A549 (cell line): ENCODE measurements around the gene SGTA.

ENCODE experiments used
- CEBPB ChIP-seq, 2 experiments: fragments of >200 bp in 1 of 2; sonication (Bioruptor Twin) in 1 of 2; formaldehyde crosslinking in 1 of 2; IDR thresholded peaks; 2 replicates each; pipeline ENCODE4 v1.6.1; 2012 to 2016
- ELK1 ChIP-seq: fragments of 150-350 bp; IDR thresholded peaks from 2 replicates; pipeline ENCODE4 v1.6.1; 2014; ENCODE audit warnings: low read depth, mild to moderate bottlenecking, low read length
- EP300 ChIP-seq, 2 experiments: fragments of >200 bp; sonication (Bioruptor Twin); formaldehyde crosslinking; IDR thresholded peaks; 2 replicates in 1 of 2; 3 replicates in 1 of 2; pipeline ENCODE4 v1.6.1; 2016 to 2017
- HOXA7 ChIP-seq: fragments of 250-450 bp; sonication (Bioruptor Pico); IDR thresholded peaks from 2 replicates; pipeline ENCODE4 v1.5.0; 2020; ENCODE audit warnings: mild to moderate bottlenecking, moderate library complexity
- MYC ChIP-seq: IDR thresholded peaks from 2 replicates; pipeline ENCODE4 v1.6.1; 2012; ENCODE audit warnings: mild to moderate bottlenecking, inconsistent platforms, low read length, improper control_type of control experiment, borderline replicate concordance
- POLR2A ChIP-seq: IDR thresholded peaks from 2 replicates; pipeline ENCODE4 v1.6.1; 2012; ENCODE audit warnings: mild to moderate bottlenecking, low read length
- POLR2AphosphoS2 ChIP-seq: conservative IDR thresholded peaks from 2 replicates; pipeline ENCODE4 v1.6.1; 2012; ENCODE audit warnings: low read length, improper control_type of control experiment, inconsistent platforms
- RAD21 ChIP-seq, 2 experiments: fragments of >200 bp in 1 of 2; sonication (Bioruptor Twin) in 1 of 2; formaldehyde crosslinking in 1 of 2; IDR thresholded peaks in 1 of 2; conservative IDR thresholded peaks in 1 of 2; 2 replicates in 1 of 2; 3 replicates in 1 of 2; pipeline ENCODE4 v1.6.1; 2012 to 2018; ENCODE audit warnings: inconsistent platforms in 1 of 2
- RFX5 ChIP-seq: fragments of 450-650 bp; IDR thresholded peaks from 2 replicates; pipeline ENCODE4 v1.7.1; 2014; ENCODE audit warnings: antibody characterized with exemption, mild to moderate bottlenecking, moderate library complexity
- RNF2 ChIP-seq: fragments of 200-600 bp; sonication (generic); IDR thresholded peaks from 2 replicates; pipeline ENCODE4 v1.6.1; 2016; ENCODE audit warnings: low read depth, mild to moderate bottlenecking, antibody characterized with exemption, moderate library complexity, borderline replicate concordance
- TF ChIP-seq, protein P1 (sequence below): fragments of >200 bp; sonication (Bioruptor Twin); formaldehyde crosslinking; IDR thresholded peaks from 3 replicates; pipeline ENCODE4 v1.5.1; 2016
- TF ChIP-seq, protein P2 (sequence below): fragments of 200-600 bp; sonication (generic); IDR thresholded peaks from 2 replicates; pipeline ENCODE4 v1.6.1; 2016; ENCODE audit warnings: antibody characterized with exemption, mild to moderate bottlenecking, moderate library complexity
- TF ChIP-seq, protein P3 (sequence below): fragments of 450-650 bp; IDR thresholded peaks from 2 replicates; pipeline ENCODE4 v1.6.1; 2014; ENCODE audit warnings: antibody characterized with exemption
- TF ChIP-seq, protein P4 (sequence below): IDR thresholded peaks from 2 replicates; pipeline ENCODE4 v1.6.1; 2012

DNA sequence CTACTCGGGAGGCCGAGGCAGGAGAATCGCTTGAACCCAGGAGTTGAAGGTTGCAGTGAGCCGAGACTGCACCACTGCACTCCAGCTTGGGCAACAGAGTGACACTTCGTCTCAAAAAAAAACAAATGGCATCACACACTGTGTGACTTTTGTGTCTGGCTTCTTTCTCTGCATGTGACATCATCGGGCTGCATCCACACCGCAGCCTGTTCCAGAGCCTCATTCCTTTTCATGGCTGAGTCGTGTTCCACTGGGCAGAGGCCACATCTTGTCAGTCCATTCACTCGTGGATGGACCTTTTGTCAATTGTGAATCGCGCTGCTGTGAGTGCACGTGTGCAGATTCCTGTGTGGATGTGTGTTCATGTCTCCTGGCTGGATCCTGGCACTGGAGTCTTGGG, 10.5 kb upstream of the SGTA start:
- TF ChIP-seq ELK1 (no peak), RAD21 (conservative IDR thresholded peaks at IDR 0.05 in 1 of 2, IDR thresholded peaks at IDR 0.05 in 1 of 2) (no peak), RNF2 (no peak), CEBPB (IDR thresholded peaks at IDR 0.05) (no peak), POLR2A (no peak), HOXA7 (CRISPR knock-in tag) (no peak), RFX5 (no peak), EP300 (IDR thresholded peaks at IDR 0.05) (no peak), MYC (no peak), POLR2AphosphoS2 (no peak)
- TF ChIP-seq, protein P1, sequence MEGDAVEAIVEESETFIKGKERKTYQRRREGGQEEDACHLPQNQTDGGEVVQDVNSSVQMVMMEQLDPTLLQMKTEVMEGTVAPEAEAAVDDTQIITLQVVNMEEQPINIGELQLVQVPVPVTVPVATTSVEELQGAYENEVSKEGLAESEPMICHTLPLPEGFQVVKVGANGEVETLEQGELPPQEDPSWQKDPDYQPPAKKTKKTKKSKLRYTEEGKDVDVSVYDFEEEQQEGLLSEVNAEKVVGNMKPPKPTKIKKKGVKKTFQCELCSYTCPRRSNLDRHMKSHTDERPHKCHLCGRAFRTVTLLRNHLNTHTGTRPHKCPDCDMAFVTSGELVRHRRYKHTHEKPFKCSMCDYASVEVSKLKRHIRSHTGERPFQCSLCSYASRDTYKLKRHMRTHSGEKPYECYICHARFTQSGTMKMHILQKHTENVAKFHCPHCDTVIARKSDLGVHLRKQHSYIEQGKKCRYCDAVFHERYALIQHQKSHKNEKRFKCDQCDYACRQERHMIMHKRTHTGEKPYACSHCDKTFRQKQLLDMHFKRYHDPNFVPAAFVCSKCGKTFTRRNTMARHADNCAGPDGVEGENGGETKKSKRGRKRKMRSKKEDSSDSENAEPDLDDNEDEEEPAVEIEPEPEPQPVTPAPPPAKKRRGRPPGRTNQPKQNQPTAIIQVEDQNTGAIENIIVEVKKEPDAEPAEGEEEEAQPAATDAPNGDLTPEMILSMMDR = no peak
- TF ChIP-seq, protein P2, sequence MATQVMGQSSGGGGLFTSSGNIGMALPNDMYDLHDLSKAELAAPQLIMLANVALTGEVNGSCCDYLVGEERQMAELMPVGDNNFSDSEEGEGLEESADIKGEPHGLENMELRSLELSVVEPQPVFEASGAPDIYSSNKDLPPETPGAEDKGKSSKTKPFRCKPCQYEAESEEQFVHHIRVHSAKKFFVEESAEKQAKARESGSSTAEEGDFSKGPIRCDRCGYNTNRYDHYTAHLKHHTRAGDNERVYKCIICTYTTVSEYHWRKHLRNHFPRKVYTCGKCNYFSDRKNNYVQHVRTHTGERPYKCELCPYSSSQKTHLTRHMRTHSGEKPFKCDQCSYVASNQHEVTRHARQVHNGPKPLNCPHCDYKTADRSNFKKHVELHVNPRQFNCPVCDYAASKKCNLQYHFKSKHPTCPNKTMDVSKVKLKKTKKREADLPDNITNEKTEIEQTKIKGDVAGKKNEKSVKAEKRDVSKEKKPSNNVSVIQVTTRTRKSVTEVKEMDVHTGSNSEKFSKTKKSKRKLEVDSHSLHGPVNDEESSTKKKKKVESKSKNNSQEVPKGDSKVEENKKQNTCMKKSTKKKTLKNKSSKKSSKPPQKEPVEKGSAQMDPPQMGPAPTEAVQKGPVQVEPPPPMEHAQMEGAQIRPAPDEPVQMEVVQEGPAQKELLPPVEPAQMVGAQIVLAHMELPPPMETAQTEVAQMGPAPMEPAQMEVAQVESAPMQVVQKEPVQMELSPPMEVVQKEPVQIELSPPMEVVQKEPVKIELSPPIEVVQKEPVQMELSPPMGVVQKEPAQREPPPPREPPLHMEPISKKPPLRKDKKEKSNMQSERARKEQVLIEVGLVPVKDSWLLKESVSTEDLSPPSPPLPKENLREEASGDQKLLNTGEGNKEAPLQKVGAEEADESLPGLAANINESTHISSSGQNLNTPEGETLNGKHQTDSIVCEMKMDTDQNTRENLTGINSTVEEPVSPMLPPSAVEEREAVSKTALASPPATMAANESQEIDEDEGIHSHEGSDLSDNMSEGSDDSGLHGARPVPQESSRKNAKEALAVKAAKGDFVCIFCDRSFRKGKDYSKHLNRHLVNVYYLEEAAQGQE = no peak
- TF ChIP-seq, protein P3, sequence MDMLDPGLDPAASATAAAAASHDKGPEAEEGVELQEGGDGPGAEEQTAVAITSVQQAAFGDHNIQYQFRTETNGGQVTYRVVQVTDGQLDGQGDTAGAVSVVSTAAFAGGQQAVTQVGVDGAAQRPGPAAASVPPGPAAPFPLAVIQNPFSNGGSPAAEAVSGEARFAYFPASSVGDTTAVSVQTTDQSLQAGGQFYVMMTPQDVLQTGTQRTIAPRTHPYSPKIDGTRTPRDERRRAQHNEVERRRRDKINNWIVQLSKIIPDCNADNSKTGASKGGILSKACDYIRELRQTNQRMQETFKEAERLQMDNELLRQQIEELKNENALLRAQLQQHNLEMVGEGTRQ = no peak
- TF ChIP-seq, protein P4, sequence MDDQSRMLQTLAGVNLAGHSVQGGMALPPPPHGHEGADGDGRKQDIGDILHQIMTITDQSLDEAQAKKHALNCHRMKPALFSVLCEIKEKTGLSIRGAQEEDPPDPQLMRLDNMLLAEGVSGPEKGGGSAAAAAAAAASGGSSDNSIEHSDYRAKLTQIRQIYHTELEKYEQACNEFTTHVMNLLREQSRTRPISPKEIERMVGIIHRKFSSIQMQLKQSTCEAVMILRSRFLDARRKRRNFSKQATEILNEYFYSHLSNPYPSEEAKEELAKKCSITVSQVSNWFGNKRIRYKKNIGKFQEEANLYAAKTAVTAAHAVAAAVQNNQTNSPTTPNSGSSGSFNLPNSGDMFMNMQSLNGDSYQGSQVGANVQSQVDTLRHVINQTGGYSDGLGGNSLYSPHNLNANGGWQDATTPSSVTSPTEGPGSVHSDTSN = no peak
